Astrocyte (in vitro differentiated cells and primary cell): ENCODE data around the gene PTPN11. TPM values are rescaled to one million over a fixed set of nuclear protein-coding genes. Genes with fewer than 3 reads are reported as not detected.

Experiments used
- DNase-seq: peaks from one replicate; pipeline ENCODE4 v3.0.0-alpha.2; 2010; ENCODE audit warnings: low read depth
- FAIRE-seq: peaks from 2 replicates; lab custom pipeline; 2011; peaks lifted over from hg19 to GRCh38; lab: Jason Lieb, UNC
- H2AFZ ChIP-seq: 2 replicates; pipeline ENCODE4 v1.6.0; 2012; ENCODE audit warnings: low read depth, low read length, inconsistent platforms
- H3K27ac ChIP-seq: 2 replicates; pipeline ENCODE4 v1.5.1; 2011; ENCODE audit warnings: low read depth, low read length, inconsistent platforms
- H3K27me3 ChIP-seq: 2 replicates; pipeline ENCODE4 v1.6.0; 2011; ENCODE audit warnings: low read length, inconsistent platforms; ENCODE audit not compliant: insufficient read depth
- H3K36me3 ChIP-seq: 2 replicates; pipeline ENCODE4 v1.5.1; 2011; ENCODE audit warnings: low read length, inconsistent platforms; ENCODE audit not compliant: insufficient read depth
- H3K4me1 ChIP-seq: 2 replicates; pipeline ENCODE4 v1.5.1; 2011; ENCODE audit warnings: low read length, inconsistent platforms; ENCODE audit not compliant: insufficient read depth
- H3K4me2 ChIP-seq: 2 replicates; pipeline ENCODE4 v1.6.0; 2012; ENCODE audit warnings: low read length, inconsistent platforms
- H3K4me3 ChIP-seq: 2 replicates; pipeline ENCODE4 v1.5.1; 2011; ENCODE audit warnings: low read depth, mild to moderate bottlenecking, low read length, inconsistent platforms; ENCODE audit not compliant: insufficient read depth
- H3K79me2 ChIP-seq: 2 replicates; pipeline ENCODE4 v1.6.0; 2012; ENCODE audit warnings: mild to moderate bottlenecking, low read length, inconsistent platforms; ENCODE audit not compliant: insufficient read depth
- H3K9ac ChIP-seq: 2 replicates; pipeline ENCODE4 v1.6.0; 2012; ENCODE audit warnings: mild to moderate bottlenecking, low read length, inconsistent platforms
- H3K9me3 ChIP-seq: 2 replicates; pipeline ENCODE4 v1.5.1; 2012; ENCODE audit warnings: low read depth, mild to moderate bottlenecking, low read length, inconsistent platforms; ENCODE audit not compliant: insufficient read depth
- H4K20me1 ChIP-seq: 2 replicates; pipeline ENCODE4 v1.6.0; 2012; ENCODE audit warnings: low read length, inconsistent platforms; ENCODE audit not compliant: insufficient read depth
- H3K27ac Mint-ChIP-seq: one replicate; pipeline ENCODE4 v1.8.0; 2021; ENCODE audit warnings: mild to moderate bottlenecking, mixed read lengths; ENCODE audit not compliant: unreplicated experiment
- H3K27me3 Mint-ChIP-seq: one replicate; pipeline ENCODE4 v1.8.0; 2021; ENCODE audit warnings: low read depth, mixed read lengths; ENCODE audit not compliant: unreplicated experiment
- H3K36me3 Mint-ChIP-seq: one replicate; pipeline ENCODE4 v1.8.0; 2021; ENCODE audit warnings: low read depth, mixed read lengths; ENCODE audit not compliant: unreplicated experiment
- H3K4me1 Mint-ChIP-seq: one replicate; pipeline ENCODE4 v1.8.0; 2021; ENCODE audit warnings: low read depth, mixed read lengths; ENCODE audit not compliant: unreplicated experiment
- H3K4me3 Mint-ChIP-seq: one replicate; pipeline ENCODE4 v1.8.0; 2021; ENCODE audit warnings: mild to moderate bottlenecking, moderate library complexity, mixed read lengths; ENCODE audit not compliant: unreplicated experiment
- H3K9me3 Mint-ChIP-seq: one replicate; pipeline ENCODE4 v1.8.0; 2021; ENCODE audit warnings: mild to moderate bottlenecking, mixed read lengths; ENCODE audit not compliant: unreplicated experiment
- CTCF ChIP-seq: IDR thresholded peaks from 2 replicates; pipeline ENCODE4 v1.5.1; 2011; ENCODE audit warnings: low read depth, mild to moderate bottlenecking, inconsistent platforms, low read length, moderate library complexity; ENCODE audit not compliant: insufficient read depth
- EZH2 ChIP-seq: IDR thresholded peaks from 2 replicates; pipeline ENCODE4 v1.6.1; 2012; ENCODE audit warnings: mild to moderate bottlenecking, low read length, inconsistent platforms; ENCODE audit not compliant: insufficient read depth
- total RNA-seq: library from RNA; stranded (reverse); gene quantifications from 2 replicates; pipeline ENCODE4 v1.2.1, GENCODE V29; 2021

The PTPN11 gene
- total RNA-seq, 1 donor from 2014 or later = 143 TPM

GRCh38 chr12:112546339-112546738 lies 127.6 kb downstream of the PTPN11 start:
- no peak for TF ChIP-seq EZH2
- TF ChIP-seq CTCF = no peak
- Histone ChIP-seq H3K4me3 (no peak overlapping the region), H3K4me1 (no peaks in the 10 kb centered on the region), H4K20me1 (no peaks in the 10 kb centered on the region), H3K27me3 (no peaks in the 10 kb centered on the region), H2AFZ (no peak overlapping the region), H3K9ac (no peak overlapping the region), H3K4me2 (no peak overlapping the region), H3K36me3 (no peaks in the 10 kb centered on the region), H3K27ac (no peak overlapping the region), H3K9me3 (no peaks in the 10 kb centered on the region), H3K79me2 (no peaks in the 10 kb centered on the region)
- DNase-seq (no peak), FAIRE-seq (no peak)
- H3K9me3 Mint-ChIP-seq = peaks cover 2% of the 10 kb centered on the region
- no peaks in the 10 kb centered on the region for H3K36me3 Mint-ChIP-seq
- H3K27ac Mint-ChIP-seq = no peak overlapping the region
- H3K27me3 Mint-ChIP-seq = peaks cover 14% of the 10 kb centered on the region
- H3K4me3 Mint-ChIP-seq = no peak overlapping the region
- H3K4me1 Mint-ChIP-seq = no peaks in the 10 kb centered on the region

- TF ChIP-seq EZH2 = no peak
- no peak for TF ChIP-seq CTCF
- no peaks in the 10 kb centered on the region for H4K20me1 ChIP-seq
- FAIRE-seq (no peak), DNase-seq (no peak)
- Mint-ChIP-seq H3K36me3 (no peaks in the 10 kb centered on the region), H3K4me3 (no peak overlapping the region), H3K9me3 (peaks cover 2% of the 10 kb centered on the region), H3K27me3 (peaks cover 14% of the 10 kb centered on the region), H3K27ac (no peak overlapping the region), H3K4me1 (no peaks in the 10 kb centered on the region)
- no peaks in the 10 kb centered on the region for H3K9me3 ChIP-seq
- H3K4me2 ChIP-seq = no peak overlapping the region
- no peak overlapping the region for H3K27ac ChIP-seq
- H2AFZ ChIP-seq = no peak overlapping the region
- H3K9ac ChIP-seq = no peak overlapping the region
- H3K79me2 ChIP-seq = no peaks in the 10 kb centered on the region
- H3K27me3 ChIP-seq = no peaks in the 10 kb centered on the region
- H3K36me3 ChIP-seq = no peaks in the 10 kb centered on the region
- H3K4me1 ChIP-seq = no peaks in the 10 kb centered on the region
- no peak overlapping the region for H3K4me3 ChIP-seq
These were observed 128.2 kb downstream of the PTPN11 start for GRCh38 chr12:112546996-112547395.

GRCh38 chr12:112549031-112549430 lies 130.3 kb downstream of the PTPN11 start:
- Histone ChIP-seq H4K20me1 (no peaks in the 10 kb centered on the region), H3K36me3 (no peaks in the 10 kb centered on the region), H3K9me3 (no peaks in the 10 kb centered on the region), H3K4me2 (no peak overlapping the region), H3K4me3 (no peak overlapping the region), H3K27ac (no peak overlapping the region), H3K9ac (no peak overlapping the region), H3K4me1 (no peaks in the 10 kb centered on the region), H3K79me2 (no peaks in the 10 kb centered on the region), H2AFZ (no peak overlapping the region), H3K27me3 (no peaks in the 10 kb centered on the region)
- no peak for TF ChIP-seq CTCF
- TF ChIP-seq EZH2 = no peak
- H3K27me3 Mint-ChIP-seq = peaks cover 14% of the 10 kb centered on the region
- no peaks in the 10 kb centered on the region for H3K36me3 Mint-ChIP-seq
- peaks cover 3% of the 10 kb centered on the region for H3K9me3 Mint-ChIP-seq
- DNase-seq (no peak), FAIRE-seq (no peak)
- no peaks in the 10 kb centered on the region for H3K4me1 Mint-ChIP-seq
- H3K27ac Mint-ChIP-seq = no peak overlapping the region
- H3K4me3 Mint-ChIP-seq = no peak overlapping the region
